ENCODE measurements around the gene CD55.
A peak's percentile ranks its signal among the peaks of the same experiment; 100 is the strongest.

CD55 gene

GRCh38 chr1:207321079-207321789, at the start of gene CD55:
TSS of gene CD55 (plus strand) at chr1:207321678. CDS start at chr1:207321766, 88 bp downstream.
- peak; percentile 97 for DNase-seq

GRCh38 chr1:207274882-207275281, 46.6 kb upstream of the CD55 start:
- no peak for DNase-seq

- DNase-seq: no peak
Measured at GRCh38 chr1:207276465-207276864, 45.0 kb upstream of the CD55 start.

GRCh38 chr1:207277241-207277640, 44.2 kb upstream of the CD55 start:
- DNase-seq: no peak

- DNase-seq: no peak
Measured at GRCh38 chr1:207279652-207280051, 41.8 kb upstream of the CD55 start.

GRCh38 chr1:207280706-207281105, 40.8 kb upstream of the CD55 start:
- no peak for DNase-seq

- DNase-seq: no peak
Measured at GRCh38 chr1:207282058-207282457, 39.4 kb upstream of the CD55 start.

GRCh38 chr1:207282496-207283380, 38.7 kb upstream of the CD55 start:
- DNase-seq: no peak

GRCh38 chr1:207283421-207283820, 38.1 kb upstream of the CD55 start:
- DNase-seq: no peak

- no peak for DNase-seq
Measured at GRCh38 chr1:207284209-207284897, 37.1 kb upstream of the CD55 start.

GRCh38 chr1:207286786-207287468, 34.6 kb upstream of the CD55 start:
- no peak for DNase-seq

- no peak for DNase-seq
Measured at GRCh38 chr1:207288315-207288714, 33.2 kb upstream of the CD55 start.

- no peak for DNase-seq
Measured at GRCh38 chr1:207289756-207290155, 31.7 kb upstream of the CD55 start.

GRCh38 chr1:207291723-207292122, 29.8 kb upstream of the CD55 start:
- DNase-seq: no peak

GRCh38 chr1:207298186-207298585, 23.3 kb upstream of the CD55 start:
- no peak for DNase-seq

- no peak for DNase-seq
Measured at GRCh38 chr1:207298636-207299398, 22.7 kb upstream of the CD55 start.

GRCh38 chr1:207300970-207301369, 20.5 kb upstream of the CD55 start:
- DNase-seq: no peak

- no peak for DNase-seq
Measured at GRCh38 chr1:207302618-207303393, 18.7 kb upstream of the CD55 start.

GRCh38 chr1:207304710-207305488, 16.6 kb upstream of the CD55 start:
- no peak for DNase-seq

- no peak for DNase-seq
Measured at GRCh38 chr1:207305489-207305873, 16.0 kb upstream of the CD55 start.

GRCh38 chr1:207306023-207306422, 15.5 kb upstream of the CD55 start:
- DNase-seq: no peak

Data from activated CD8-positive, alpha-beta memory T cell treated with anti-CD3 and anti-CD28 coated beads for 24 hours (primary cell).